Measurements from ENCODE around the gene CFAP68. TPM values are rescaled to one million over a fixed set of nuclear protein-coding genes. Genes with fewer than 3 reads are reported as not detected.

Gene CFAP68
- total and polyA plus RNA-seq, 2 of the 13 experiments (the other 11 are each of a cell fraction or from before 2014, with no cell fraction given): 22.2 to 25.6 TPM

DNA sequence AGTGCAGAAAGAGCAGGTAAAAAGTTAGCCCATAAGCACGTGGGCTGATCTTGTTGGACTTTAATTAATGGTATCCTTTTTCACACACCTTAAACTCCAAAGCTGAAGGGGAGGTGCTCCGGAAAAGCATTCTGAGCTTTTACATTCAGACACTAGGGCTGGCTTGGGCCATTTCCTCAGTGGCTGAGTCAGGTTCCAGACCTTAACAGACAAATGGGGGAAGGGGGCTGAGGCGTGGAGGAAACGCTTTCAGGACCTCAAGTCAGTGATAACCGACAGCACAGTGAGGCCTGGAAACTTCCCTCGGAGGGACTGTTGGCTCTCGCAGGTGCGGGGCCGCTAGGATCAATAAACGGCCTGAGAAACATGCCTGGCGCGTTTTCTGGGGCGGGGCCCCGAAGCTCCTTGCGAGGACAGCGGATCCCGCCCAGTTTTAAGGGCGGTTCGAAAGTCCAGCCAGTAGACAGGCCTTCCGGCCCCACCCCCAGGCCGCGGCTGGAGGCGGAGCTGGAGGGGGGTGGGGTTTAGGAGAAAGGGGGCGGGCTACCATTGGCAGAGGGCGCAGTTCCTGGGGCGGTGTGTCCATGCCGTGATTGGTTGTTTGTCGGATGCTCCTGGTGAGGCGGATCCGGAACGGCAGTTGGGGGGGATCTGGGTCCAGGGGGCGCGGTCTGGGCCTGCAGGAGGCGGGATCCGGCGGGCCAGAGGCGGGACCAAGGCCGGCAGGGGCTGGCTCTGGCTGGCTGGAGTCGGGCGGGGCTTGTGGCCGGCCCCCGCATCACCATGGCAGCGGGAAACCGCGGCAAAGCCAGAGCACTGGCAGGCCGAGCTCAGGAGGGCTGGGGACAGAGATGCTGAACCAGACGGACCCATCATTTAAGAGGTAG, 47.4 kb downstream of the CFAP68 start (continued):
- peak; percentile 62; the same call in 1 of the 2 replicates for TF ChIP-seq ZNF761 (CRISPR knock-in tag; conservative IDR thresholded peaks at IDR 0.05)
- no peak; the same call in 1 of the 2 replicates for TF ChIP-seq RXRA (CRISPR knock-in tag; IDR thresholded peaks at IDR 0.05)
- peak; percentile 47 for TF ChIP-seq XRCC5 (optimal IDR thresholded peaks at IDR 0.05; ENCODE audit: low read length)
- TF ChIP-seq, protein P1, sequence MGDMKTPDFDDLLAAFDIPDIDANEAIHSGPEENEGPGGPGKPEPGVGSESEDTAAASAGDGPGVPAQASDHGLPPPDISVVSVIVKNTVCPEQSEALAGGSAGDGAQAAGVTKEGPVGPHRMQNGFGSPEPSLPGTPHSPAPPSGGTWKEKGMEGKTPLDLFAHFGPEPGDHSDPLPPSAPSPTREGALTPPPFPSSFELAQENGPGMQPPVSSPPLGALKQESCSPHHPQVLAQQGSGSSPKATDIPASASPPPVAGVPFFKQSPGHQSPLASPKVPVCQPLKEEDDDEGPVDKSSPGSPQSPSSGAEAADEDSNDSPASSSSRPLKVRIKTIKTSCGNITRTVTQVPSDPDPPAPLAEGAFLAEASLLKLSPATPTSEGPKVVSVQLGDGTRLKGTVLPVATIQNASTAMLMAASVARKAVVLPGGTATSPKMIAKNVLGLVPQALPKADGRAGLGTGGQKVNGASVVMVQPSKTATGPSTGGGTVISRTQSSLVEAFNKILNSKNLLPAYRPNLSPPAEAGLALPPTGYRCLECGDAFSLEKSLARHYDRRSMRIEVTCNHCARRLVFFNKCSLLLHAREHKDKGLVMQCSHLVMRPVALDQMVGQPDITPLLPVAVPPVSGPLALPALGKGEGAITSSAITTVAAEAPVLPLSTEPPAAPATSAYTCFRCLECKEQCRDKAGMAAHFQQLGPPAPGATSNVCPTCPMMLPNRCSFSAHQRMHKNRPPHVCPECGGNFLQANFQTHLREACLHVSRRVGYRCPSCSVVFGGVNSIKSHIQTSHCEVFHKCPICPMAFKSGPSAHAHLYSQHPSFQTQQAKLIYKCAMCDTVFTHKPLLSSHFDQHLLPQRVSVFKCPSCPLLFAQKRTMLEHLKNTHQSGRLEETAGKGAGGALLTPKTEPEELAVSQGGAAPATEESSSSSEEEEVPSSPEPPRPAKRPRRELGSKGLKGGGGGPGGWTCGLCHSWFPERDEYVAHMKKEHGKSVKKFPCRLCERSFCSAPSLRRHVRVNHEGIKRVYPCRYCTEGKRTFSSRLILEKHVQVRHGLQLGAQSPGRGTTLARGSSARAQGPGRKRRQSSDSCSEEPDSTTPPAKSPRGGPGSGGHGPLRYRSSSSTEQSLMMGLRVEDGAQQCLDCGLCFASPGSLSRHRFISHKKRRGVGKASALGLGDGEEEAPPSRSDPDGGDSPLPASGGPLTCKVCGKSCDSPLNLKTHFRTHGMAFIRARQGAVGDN (CRISPR knock-in tag; IDR thresholded peaks at IDR 0.05): peak; percentile 98
- TF ChIP-seq SIX1 (CRISPR knock-in tag; IDR thresholded peaks at IDR 0.05; ENCODE audit: borderline replicate concordance): peak; percentile 35; the same call in 1 of the 2 replicates
- peak; percentile 61; the same call in 1 of the 2 replicates for TF ChIP-seq ZNF350 (CRISPR knock-in tag; IDR thresholded peaks at IDR 0.05; ENCODE audit: borderline replicate concordance, low read depth)
- no peak for TF ChIP-seq ZNF75D (CRISPR knock-in tag; IDR thresholded peaks at IDR 0.05; ENCODE audit: borderline replicate concordance)
- 0 out of 2 replicates have a peak, but pooled peaks have one; percentile 39 for TF ChIP-seq ZNF431 (CRISPR knock-in tag; IDR thresholded peaks at IDR 0.05; ENCODE audit: borderline replicate concordance, low read depth)
- TF ChIP-seq ZKSCAN1 (IDR thresholded peaks at IDR 0.05; ENCODE audit: low read length): no peak
- peak; percentile 77; the same call in 1 of the 2 replicates for TF ChIP-seq ZNF766 (CRISPR knock-in tag; IDR thresholded peaks at IDR 0.05; ENCODE audit: borderline replicate concordance)
- TF ChIP-seq ZNF564 (CRISPR knock-in tag; IDR thresholded peaks at IDR 0.05): no peak
- no peak for TF ChIP-seq ATM (IDR thresholded peaks at IDR 0.05; ENCODE audit: borderline replicate concordance)
- TF ChIP-seq, protein P2, sequence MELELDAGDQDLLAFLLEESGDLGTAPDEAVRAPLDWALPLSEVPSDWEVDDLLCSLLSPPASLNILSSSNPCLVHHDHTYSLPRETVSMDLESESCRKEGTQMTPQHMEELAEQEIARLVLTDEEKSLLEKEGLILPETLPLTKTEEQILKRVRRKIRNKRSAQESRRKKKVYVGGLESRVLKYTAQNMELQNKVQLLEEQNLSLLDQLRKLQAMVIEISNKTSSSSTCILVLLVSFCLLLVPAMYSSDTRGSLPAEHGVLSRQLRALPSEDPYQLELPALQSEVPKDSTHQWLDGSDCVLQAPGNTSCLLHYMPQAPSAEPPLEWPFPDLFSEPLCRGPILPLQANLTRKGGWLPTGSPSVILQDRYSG (CRISPR knock-in tag; IDR thresholded peaks at IDR 0.05): no peak
- TF ChIP-seq ELF3 (CRISPR knock-in tag; IDR thresholded peaks at IDR 0.05): no peak
- TF ChIP-seq, protein P3, sequence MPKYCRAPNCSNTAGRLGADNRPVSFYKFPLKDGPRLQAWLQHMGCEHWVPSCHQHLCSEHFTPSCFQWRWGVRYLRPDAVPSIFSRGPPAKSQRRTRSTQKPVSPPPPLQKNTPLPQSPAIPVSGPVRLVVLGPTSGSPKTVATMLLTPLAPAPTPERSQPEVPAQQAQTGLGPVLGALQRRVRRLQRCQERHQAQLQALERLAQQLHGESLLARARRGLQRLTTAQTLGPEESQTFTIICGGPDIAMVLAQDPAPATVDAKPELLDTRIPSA (CRISPR knock-in tag; IDR thresholded peaks at IDR 0.05; ENCODE audit: borderline replicate concordance): peak; percentile 80; the same call in 1 of the 2 replicates
- peak; percentile 55; the same call in 1 of the 2 replicates for TF ChIP-seq HDAC2 (CRISPR knock-in tag; IDR thresholded peaks at IDR 0.05)
- TF ChIP-seq NCOA2 (CRISPR knock-in tag; IDR thresholded peaks at IDR 0.05): peak; percentile 56; the same call in 1 of the 2 replicates
- peak; percentile 45; the same call in 1 of the 2 replicates for TF ChIP-seq ZNF607 (CRISPR knock-in tag; IDR thresholded peaks at IDR 0.05; ENCODE audit: borderline replicate concordance)
- no peak for TF ChIP-seq ZNF678 (CRISPR knock-in tag; IDR thresholded peaks at IDR 0.05)
- peak; percentile 36; the same call in 1 of the 2 replicates for TF ChIP-seq HNF4G (IDR thresholded peaks at IDR 0.05; ENCODE audit: borderline replicate concordance, low read depth, low read length)
- TF ChIP-seq HNF4G (CRISPR knock-in tag; IDR thresholded peaks at IDR 0.05; ENCODE audit: borderline replicate concordance, low read depth): peak; percentile 30; the same call in 1 of the 2 replicates
- peak; percentile 51; the same call in 1 of the 2 replicates for TF ChIP-seq ZNF788 (CRISPR knock-in tag; IDR thresholded peaks at IDR 0.05; ENCODE audit: borderline replicate concordance)
- TF ChIP-seq SETDB1 (CRISPR knock-in tag; IDR thresholded peaks at IDR 0.05; ENCODE audit: borderline replicate concordance): 0 out of 2 replicates have a peak, but pooled peaks have one; percentile 17
